BLaER1 treated with 17β-estradiol and CSF1 and Interleukin-3, amounts not matched to agents 10 nM and 100 nM (cell line): Measurements from ENCODE around the gene CFAP74.

ENCODE experiments used
- H3K27ac ChIP-seq, 11 experiments: shearing (Covaris generic); formaldehyde crosslinking; 2 replicates each; pipeline ENCODE4 v1.8.1; 2022
- H3K27me3 ChIP-seq, 11 experiments: shearing (Covaris generic); formaldehyde crosslinking; 2 replicates each; pipeline ENCODE4 v1.8.1; 2022
- H3K36me3 ChIP-seq, 11 experiments: shearing (Covaris generic); formaldehyde crosslinking; 2 replicates each; pipeline ENCODE4 v1.8.1; 2022
- H3K4me1 ChIP-seq, 10 experiments: shearing (Covaris generic); formaldehyde crosslinking; 2 replicates each; pipeline ENCODE4 v1.8.1; 2022
- H3K4me2 ChIP-seq, 11 experiments: shearing (Covaris generic); formaldehyde crosslinking; 2 replicates each; pipeline ENCODE4 v1.8.1; 2022
- H3K4me3 ChIP-seq, 10 experiments: shearing (Covaris generic); formaldehyde crosslinking; 2 replicates each; pipeline ENCODE4 v1.8.1; 2022
- H3K9ac ChIP-seq, 11 experiments: shearing (Covaris generic); formaldehyde crosslinking; 2 replicates each; pipeline ENCODE4 v1.8.1; 2022
- H3K9me3 ChIP-seq, 11 experiments: shearing (Covaris generic); formaldehyde crosslinking; replicated peaks in 1 of 11; 2 replicates each; pipeline ENCODE4 v1.8.1; 2022
- H4K20me1 ChIP-seq, 11 experiments: shearing (Covaris generic); formaldehyde crosslinking; 2 replicates each; pipeline ENCODE4 v1.8.1; 2022
- Cebpa-rat ChIP-seq, 11 experiments: shearing (Covaris generic); IDR thresholded peaks; 2 replicates each; pipeline ENCODE4 v1.8.1; 2022

CFAP74 gene

GRCh38 chr1:2049718-2050431 lies 46.3 kb upstream of the CFAP74 start, which contains the start of gene PRKCZ:
Gene PRKCZ (plus strand): TSS chr1:2050411. CDS start chr1:2050631, 220 bp downstream.
- H4K20me1 ChIP-seq: peaks cover 0 to 67% (median 16%) of the 10 kb centered on the region in 11 experiments; a peak in 12 of 22 replicates
- H3K9ac ChIP-seq: peak within 1 kb of the TSS in 10 of 11 experiments; percentile 30 to 68 (median 58); a peak in 18 of 22 replicates
- TF ChIP-seq Cebpa-rat (IDR thresholded peaks at IDR 0.05): no peak
- peaks cover 55 to 96% (median 67%) of the 10 kb centered on the region in 11 experiments for H3K27me3 ChIP-seq
- H3K4me2 ChIP-seq: peak within 1 kb of the TSS; percentile 78 to 89 (median 83)
- H3K4me3 ChIP-seq: peak within 1 kb of the TSS; percentile 51 to 74 (median 62)
- H3K9me3 ChIP-seq: no peaks in the 10 kb centered on the region
- H3K36me3 ChIP-seq: no peaks in the 10 kb centered on the region
- H3K27ac ChIP-seq: peak within 1 kb of the TSS in 4 of 11 experiments; percentile 20 to 54 (median 47); a peak in 6 of 22 replicates
- peaks cover 36 to 95% (median 90%) of the 10 kb centered on the region in 10 experiments for H3K4me1 ChIP-seq

GRCh38 chr1:2049225-2049717 lies 45.7 kb upstream of the CFAP74 start:
- peak overlapping the region; percentile 78 to 89 (median 83) for H3K4me2 ChIP-seq
- H3K4me3 ChIP-seq: peak overlapping the region; percentile 51 to 74 (median 62)
- H3K36me3 ChIP-seq: no peaks in the 10 kb centered on the region

GRCh38 chr1:2047749-2048729 lies 44.5 kb upstream of the CFAP74 start:
- no peak overlapping the region for H3K27ac ChIP-seq
- H4K20me1 ChIP-seq: peaks cover 0 to 50% (median 14%) of the 10 kb centered on the region in 11 experiments; a peak in 12 of 22 replicates
- H3K4me3 ChIP-seq: no peak overlapping the region
- TF ChIP-seq Cebpa-rat (IDR thresholded peaks at IDR 0.05): no peak
- H3K27me3 ChIP-seq: peaks cover 55 to 84% (median 65%) of the 10 kb centered on the region in 11 experiments
- peaks cover 36 to 95% (median 90%) of the 10 kb centered on the region in 10 experiments for H3K4me1 ChIP-seq
- 0 out of 22 replicates have a peak overlapping the region, but pooled peaks of 1 of the 11 experiments have one; percentile 27 for H3K9ac ChIP-seq
- H3K9me3 ChIP-seq: no peaks in the 10 kb centered on the region
- peak overlapping the region in 8 of 11 experiments; percentile 21 to 89 (median 83); a peak in 13 of 22 replicates for H3K4me2 ChIP-seq
- no peaks in the 10 kb centered on the region for H3K36me3 ChIP-seq

More at GRCh38 chr1:2049225-2049717, 45.7 kb upstream of the CFAP74 start:
- H3K27me3 ChIP-seq: peaks cover 55 to 96% (median 67%) of the 10 kb centered on the region in 11 experiments
- H3K9me3 ChIP-seq: no peaks in the 10 kb centered on the region
- peaks cover 0 to 62% (median 16%) of the 10 kb centered on the region in 11 experiments; a peak in 12 of 22 replicates for H4K20me1 ChIP-seq
- peak overlapping the region in 1 of 11 experiments; percentile 20; a peak in 3 of 22 replicates for H3K27ac ChIP-seq
- no peak for TF ChIP-seq Cebpa-rat (IDR thresholded peaks at IDR 0.05)
- H3K9ac ChIP-seq: peak overlapping the region in 9 of 11 experiments; percentile 41 to 68 (median 59); a peak in 12 of 22 replicates
- H3K4me1 ChIP-seq: peaks cover 36 to 95% (median 91%) of the 10 kb centered on the region in 10 experiments

- H3K4me2 ChIP-seq: peak overlapping the region in 6 of 11 experiments; percentile 21 to 89 (median 87); a peak in 11 of 22 replicates
- no peak for TF ChIP-seq Cebpa-rat (IDR thresholded peaks at IDR 0.05)
- H3K9me3 ChIP-seq: no peaks in the 10 kb centered on the region
- peaks cover 30 to 92% (median 84%) of the 10 kb centered on the region in 10 experiments for H3K4me1 ChIP-seq
- no peak overlapping the region for H3K4me3 ChIP-seq
- H3K9ac ChIP-seq: 0 out of 22 replicates have a peak overlapping the region, but pooled peaks of 2 of the 11 experiments have one; percentile 24 to 27
- peaks cover 49 to 75% (median 57%) of the 10 kb centered on the region in 11 experiments for H3K27me3 ChIP-seq
- H3K27ac ChIP-seq: no peak overlapping the region
- H3K36me3 ChIP-seq: no peaks in the 10 kb centered on the region
- H4K20me1 ChIP-seq: peaks cover 0 to 41% (median 13%) of the 10 kb centered on the region in 11 experiments; a peak in 12 of 22 replicates
Measured at GRCh38 chr1:2046953-2047748, 43.6 kb upstream of the CFAP74 start.

GRCh38 chr1:2046174-2046917 lies 42.8 kb upstream of the CFAP74 start:
- Histone ChIP-seq H3K36me3 (no peaks in the 10 kb centered on the region), H3K27ac (no peak overlapping the region), H3K9ac (peak overlapping the region in 3 of 11 experiments; percentile 50 to 74 (median 72); a peak in 6 of 22 replicates), H3K9me3 (no peaks in the 10 kb centered on the region), H3K4me1 (peaks cover 22 to 92% (median 83%) of the 10 kb centered on the region in 10 experiments), H4K20me1 (peaks cover 0 to 37% (median 7%) of the 10 kb centered on the region in 11 experiments; a peak in 12 of 22 replicates), H3K4me3 (0 out of 20 replicates have a peak overlapping the region, but pooled peaks of 1 of the 10 experiments have one; percentile 44), H3K27me3 (peaks cover 41 to 67% (median 49%) of the 10 kb centered on the region in 11 experiments), H3K4me2 (peak overlapping the region in 10 of 11 experiments; percentile 38 to 97 (median 89); a peak in 18 of 22 replicates)
- TF ChIP-seq Cebpa-rat (IDR thresholded peaks at IDR 0.05): no peak

- peaks cover 0 to 30% (median 0%) of the 10 kb centered on the region in 11 experiments; a peak in 6 of 22 replicates for H4K20me1 ChIP-seq
- TF ChIP-seq Cebpa-rat (IDR thresholded peaks at IDR 0.05): no peak
- peak overlapping the region in 1 of 11 experiments; percentile 56; a peak in 3 of 22 replicates for H3K27ac ChIP-seq
- peak overlapping the region; percentile 82 to 97 (median 90) for H3K4me2 ChIP-seq
- H3K4me1 ChIP-seq: peaks cover 21 to 92% (median 80%) of the 10 kb centered on the region in 10 experiments
- H3K9me3 ChIP-seq: peaks cover 0 to 1% (median 0%) of the 10 kb centered on the region in 11 experiments; a peak in 1 of 22 replicates
- no peaks in the 10 kb centered on the region for H3K36me3 ChIP-seq
- peak overlapping the region in 6 of 11 experiments; percentile 58 to 78 (median 72); a peak in 10 of 22 replicates for H3K9ac ChIP-seq
- H3K27me3 ChIP-seq: peaks cover 33 to 60% (median 41%) of the 10 kb centered on the region in 11 experiments
- peak overlapping the region in 5 of 10 experiments; percentile 44 to 66 (median 55); a peak in 5 of 20 replicates for H3K4me3 ChIP-seq
Measured at GRCh38 chr1:2045468-2046173, 42.0 kb upstream of the CFAP74 start.
